Measurements from ENCODE around the gene CACNA1C. TPM values are rescaled to one million over a fixed set of nuclear protein-coding genes. Genes with fewer than 3 reads are reported as not detected.

CACNA1C gene
- polyA plus RNA-seq, 1 of the 3 experiments (the other 2 are of a cell fraction), result 1.5 TPM

DNA sequence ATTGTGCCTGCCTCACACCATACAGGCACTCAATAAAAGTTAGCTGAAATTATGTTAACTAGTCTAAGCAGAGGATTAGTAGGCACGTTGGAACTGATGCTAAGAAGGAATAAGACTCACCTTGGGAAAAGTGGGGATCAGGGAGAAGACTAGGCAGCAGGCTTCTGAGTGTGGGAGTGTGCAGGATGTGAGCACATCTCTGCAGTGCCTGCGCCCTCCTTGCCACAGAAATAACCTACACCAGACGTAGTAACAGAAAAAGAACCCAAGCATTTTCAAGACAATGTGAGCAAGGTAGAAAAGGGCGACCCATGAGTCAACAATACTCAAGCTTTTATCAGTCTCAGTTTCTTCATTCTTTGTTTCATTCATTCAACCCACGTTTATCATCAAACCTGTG, 113.9 kb downstream of the CACNA1C start:
- no peak overlapping the region for H3K4me3 ChIP-seq (ENCODE audit: low read depth in 2 of 2, low read length in 1 of 2)
- TF ChIP-seq NRF1 (IDR thresholded peaks at IDR 0.05; ENCODE audit: low read depth, low read length), result no peak
- TF ChIP-seq SMC3 (IDR thresholded peaks at IDR 0.05; ENCODE audit: low read depth, low read length), result no peak
- TF ChIP-seq CHD2 (IDR thresholded peaks at IDR 0.05; ENCODE audit: low read length, partially characterized antibody), result no peak
- TF ChIP-seq JUND (IDR thresholded peaks at IDR 0.05), result no peak
- TF ChIP-seq POLR2AphosphoS5 (IDR thresholded peaks at IDR 0.05; ENCODE audit: low read depth, low read length), result no peak
- TF ChIP-seq FOXM1 (IDR thresholded peaks at IDR 0.05; ENCODE audit: low read depth), result no peak
- TF ChIP-seq ELF1 (IDR thresholded peaks at IDR 0.05), result no peak
- TF ChIP-seq MEF2A (IDR thresholded peaks at IDR 0.05; ENCODE audit: borderline replicate concordance, low read depth), result no peak
- no peak for TF ChIP-seq MXI1 (IDR thresholded peaks at IDR 0.05; ENCODE audit: low read depth, low read length)
- TF ChIP-seq TEAD4 (IDR thresholded peaks at IDR 0.05; ENCODE audit: borderline replicate concordance, insufficient read depth), result no peak
- no peak for TF ChIP-seq RAD21 (IDR thresholded peaks at IDR 0.05; ENCODE audit: low read length)
- TF ChIP-seq RFX5 (IDR thresholded peaks at IDR 0.05; ENCODE audit: low read length), result no peak
- TF ChIP-seq TCF12 (IDR thresholded peaks at IDR 0.05), result no peak
- no peak for TF ChIP-seq GABPA (IDR thresholded peaks at IDR 0.05; ENCODE audit: low read depth)
- no peak for TF ChIP-seq TAF1 (IDR thresholded peaks at IDR 0.05; ENCODE audit: borderline replicate concordance, low read depth, low read length)
- H3K27me3 ChIP-seq (ENCODE audit: insufficient read depth), result no peaks in the 10 kb centered on the region
- DNase-seq, result no peak
- no peak overlapping the region for H3K9ac ChIP-seq
- no peaks in the 10 kb centered on the region for H3K9me2 ChIP-seq
- H3K27ac ChIP-seq (ENCODE audit: low read depth in 2 of 2, low read length in 1 of 2), result no peak overlapping the region
- no peaks in the 10 kb centered on the region for H4K20me1 ChIP-seq (ENCODE audit: insufficient read depth)
- peaks cover 0 to 7% of the 10 kb centered on the region in 2 experiments for H3K36me3 ChIP-seq (replicated peaks in 1 of 2; ENCODE audit: control insufficient read depth in 1 of 2, insufficient read depth in 2 of 2, low read length in 1 of 2)
- WGBS (ENCODE audit: low lambda C conversion rate), result 24% methylated on average over 5 of the region's 5 CpGs
- H3K4me2 ChIP-seq, result no peak overlapping the region
- peaks cover 0 to 20% of the 10 kb centered on the region in 2 experiments; a peak in 2 of 4 replicates for H3K4me1 ChIP-seq (ENCODE audit: control insufficient read depth in 1 of 2, insufficient read depth in 2 of 2, low read depth in 1 of 2, low read length in 1 of 2)
- H2AFZ ChIP-seq (ENCODE audit: low read depth), result no peak overlapping the region
- H3F3A ChIP-seq (replicated peaks; ENCODE audit: insufficient read depth), result no peaks in the 10 kb centered on the region
- CTCF ChIA-PET, result no interaction called here
- POLR2A ChIA-PET, result no interaction called here
- no peaks in the 10 kb centered on the region for H3K79me2 ChIP-seq (ENCODE audit: insufficient read depth)
- no peaks in the 10 kb centered on the region for H3K9me3 ChIP-seq

DNA sequence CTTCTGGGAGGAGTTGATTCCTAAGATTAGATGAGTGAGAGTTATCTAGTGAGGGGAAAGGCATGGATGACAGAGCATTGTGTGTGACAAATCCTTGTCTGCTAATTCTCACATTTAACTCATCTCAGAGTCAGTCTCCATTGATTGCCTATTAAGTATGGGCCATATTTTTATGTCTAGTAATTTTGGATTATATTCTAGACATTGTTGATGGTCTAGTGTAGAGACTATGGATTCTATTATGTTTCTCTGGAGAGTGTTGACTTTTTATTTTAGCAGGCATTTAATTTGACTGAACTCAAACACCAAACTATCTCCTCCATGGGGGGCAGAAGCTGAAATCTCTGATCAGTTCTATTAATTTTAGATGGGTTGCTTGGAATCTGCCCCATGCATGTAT, 114.4 kb downstream of the CACNA1C start:
- no peak for DNase-seq
- Histone ChIP-seq H3K4me2 (no peak overlapping the region), H3F3A (replicated peaks; ENCODE audit: insufficient read depth) (no peaks in the 10 kb centered on the region), H3K9me2 (no peaks in the 10 kb centered on the region), H3K4me1 (ENCODE audit: control insufficient read depth in 1 of 2, insufficient read depth in 2 of 2, low read depth in 1 of 2, low read length in 1 of 2) (peaks cover 0 to 26% of the 10 kb centered on the region in 2 experiments; a peak in 2 of 4 replicates), H3K9ac (no peak overlapping the region), H3K9me3 (no peaks in the 10 kb centered on the region), H3K36me3 (replicated peaks in 1 of 2; ENCODE audit: control insufficient read depth in 1 of 2, insufficient read depth in 2 of 2, low read length in 1 of 2) (peaks cover 0 to 7% of the 10 kb centered on the region in 2 experiments), H2AFZ (ENCODE audit: low read depth) (no peak overlapping the region), H4K20me1 (ENCODE audit: insufficient read depth) (no peaks in the 10 kb centered on the region), H3K27me3 (ENCODE audit: insufficient read depth) (no peaks in the 10 kb centered on the region), H3K4me3 (ENCODE audit: low read depth in 2 of 2, low read length in 1 of 2) (no peak overlapping the region), H3K27ac (ENCODE audit: low read depth in 2 of 2, low read length in 1 of 2) (no peak overlapping the region), H3K79me2 (ENCODE audit: insufficient read depth) (no peaks in the 10 kb centered on the region)
- ChIA-PET CTCF (no interaction called here), POLR2A (no interaction called here)
- TF ChIP-seq RXRA (IDR thresholded peaks at IDR 0.05; ENCODE audit: borderline replicate concordance, low read depth), result no peak
- TF ChIP-seq EZH2phosphoT487 (IDR thresholded peaks at IDR 0.05; ENCODE audit: borderline replicate concordance, low read depth), result no peak
- TF ChIP-seq POLR2AphosphoS5 (IDR thresholded peaks at IDR 0.05; ENCODE audit: low read depth, low read length), result no peak
- no peak for TF ChIP-seq RAD21 (IDR thresholded peaks at IDR 0.05; ENCODE audit: low read length)
- TF ChIP-seq FOSL2 (IDR thresholded peaks at IDR 0.05; ENCODE audit: borderline replicate concordance, low read depth), result no peak
- TF ChIP-seq FOXJ3 (CRISPR knock-in tag; IDR thresholded peaks at IDR 0.05), result no peak
- TF ChIP-seq, protein P1, sequence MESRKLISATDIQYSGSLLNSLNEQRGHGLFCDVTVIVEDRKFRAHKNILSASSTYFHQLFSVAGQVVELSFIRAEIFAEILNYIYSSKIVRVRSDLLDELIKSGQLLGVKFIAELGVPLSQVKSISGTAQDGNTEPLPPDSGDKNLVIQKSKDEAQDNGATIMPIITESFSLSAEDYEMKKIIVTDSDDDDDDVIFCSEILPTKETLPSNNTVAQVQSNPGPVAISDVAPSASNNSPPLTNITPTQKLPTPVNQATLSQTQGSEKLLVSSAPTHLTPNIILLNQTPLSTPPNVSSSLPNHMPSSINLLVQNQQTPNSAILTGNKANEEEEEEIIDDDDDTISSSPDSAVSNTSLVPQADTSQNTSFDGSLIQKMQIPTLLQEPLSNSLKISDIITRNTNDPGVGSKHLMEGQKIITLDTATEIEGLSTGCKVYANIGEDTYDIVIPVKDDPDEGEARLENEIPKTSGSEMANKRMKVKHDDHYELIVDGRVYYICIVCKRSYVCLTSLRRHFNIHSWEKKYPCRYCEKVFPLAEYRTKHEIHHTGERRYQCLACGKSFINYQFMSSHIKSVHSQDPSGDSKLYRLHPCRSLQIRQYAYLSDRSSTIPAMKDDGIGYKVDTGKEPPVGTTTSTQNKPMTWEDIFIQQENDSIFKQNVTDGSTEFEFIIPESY (IDR thresholded peaks at IDR 0.05; ENCODE audit: borderline replicate concordance, low read depth), result no peak
- no peak for TF ChIP-seq EP300 (IDR thresholded peaks at IDR 0.05; ENCODE audit: borderline replicate concordance in 1 of 2, low read depth in 1 of 2, low read length in 1 of 2)
